A673 (cell line): ENCODE results near the gene CCDC183. TPM values are rescaled to one million over a fixed set of nuclear protein-coding genes. Genes with fewer than 3 reads are reported as not detected.

ENCODE experiments used
- BruUV-seq: library from RNA; stranded (reverse); fragments of 400-500 nt; replicated peaks from 2 replicates; lab custom pipeline; 2021; lab: Mats Ljungman, UMichigan
- CTCF ChIA-PET: fragments of 300-600 bp; sonication (Branson Sonifier 250); formaldehyde crosslinking; loops from one replicate; lab custom pipeline; 2022; ENCODE audit warnings: antibody characterized with exemption; lab: Charles Lee
- POLR2A ChIA-PET: fragments of 300-600 bp; sonication (Branson Sonifier 250); formaldehyde crosslinking; loops from one replicate; lab custom pipeline; 2022; ENCODE audit warnings: antibody characterized with exemption; ENCODE audit not compliant: low non-redundant PET; lab: Charles Lee
- DNase-seq: peaks from one replicate; pipeline ENCODE4 v3.0.0-alpha.2; 2015; ENCODE audit warnings: low spot score
- H3K27ac ChIP-seq: fragments of 200-600 bp; sonication (generic); 2 replicates; pipeline ENCODE4 v1.5.1; 2016; ENCODE audit warnings: mixed run types, low read depth, mild to moderate bottlenecking, mixed read lengths, antibody characterized with exemption, low read length; ENCODE audit not compliant: poor library complexity, severe bottlenecking
- H3K27me3 ChIP-seq: fragments of 200-600 bp; sonication (generic); replicated peaks from 2 replicates; pipeline ENCODE4 v1.6.1; 2017; ENCODE audit warnings: mixed run types, low read depth, mild to moderate bottlenecking, mixed read lengths, antibody characterized with exemption, low read length; ENCODE audit not compliant: insufficient read depth, poor library complexity
- H3K36me3 ChIP-seq: fragments of 200-600 bp; sonication (generic); 2 replicates; pipeline ENCODE4 v1.6.1; 2016; ENCODE audit warnings: mixed run types, mild to moderate bottlenecking, mixed read lengths, antibody characterized with exemption, low read length; ENCODE audit not compliant: insufficient read depth, poor library complexity, severe bottlenecking
- H3K4me1 ChIP-seq: fragments of 200-600 bp; sonication (generic); 2 replicates; pipeline ENCODE4 v1.6.1; 2017; ENCODE audit warnings: mixed run types, mild to moderate bottlenecking, mixed read lengths, antibody characterized with exemption, low read length; ENCODE audit not compliant: insufficient read depth, poor library complexity, severe bottlenecking
- H3K4me3 ChIP-seq: fragments of 200-600 bp; sonication (generic); 2 replicates; pipeline ENCODE4 v1.5.1; 2016; ENCODE audit warnings: low read depth, mixed run types, mild to moderate bottlenecking, mixed read lengths, low read length; ENCODE audit not compliant: poor library complexity, severe bottlenecking
- H3K9me3 ChIP-seq: fragments of 200-600 bp; sonication (generic); 2 replicates; pipeline ENCODE4 v1.6.1; 2016; ENCODE audit warnings: mixed run types, low read depth, mild to moderate bottlenecking, mixed read lengths, antibody characterized with exemption, low read length; ENCODE audit not compliant: poor library complexity, severe bottlenecking
- EZH2 ChIP-seq: fragments of 200-600 bp; sonication (generic); IDR thresholded peaks from 2 replicates; pipeline ENCODE4 v1.6.1; 2017; ENCODE audit warnings: borderline replicate concordance, low read depth, mild to moderate bottlenecking, mixed read lengths, antibody characterized with exemption, low read length; ENCODE audit not compliant: poor library complexity, severe bottlenecking
- intact Hi-C: fragments of 100-400 bp; cut with micrococcal nuclease; formaldehyde crosslinking; loops from one replicate; pipeline ENCODE4 v1.10.0; 2022; ENCODE audit not compliant: unreplicated experiment
- total RNA-seq: library from RNA; stranded (reverse); gene quantifications from 2 replicates; pipeline ENCODE4 v1.2.3, GENCODE V29; 2021
- TF ChIP-seq, protein P1 (sequence below): fragments of 300-800, 200-600 bp; sonication (generic); conservative IDR thresholded peaks from 2 replicates; pipeline ENCODE4 v1.5.1; 2017; ENCODE audit warnings: low read depth, mild to moderate bottlenecking, antibody characterized with exemption, low read length, moderate library complexity, mixed read lengths

Gene CCDC183
- total RNA-seq, 1 experiment from 2014 or later: not detected

DNA sequence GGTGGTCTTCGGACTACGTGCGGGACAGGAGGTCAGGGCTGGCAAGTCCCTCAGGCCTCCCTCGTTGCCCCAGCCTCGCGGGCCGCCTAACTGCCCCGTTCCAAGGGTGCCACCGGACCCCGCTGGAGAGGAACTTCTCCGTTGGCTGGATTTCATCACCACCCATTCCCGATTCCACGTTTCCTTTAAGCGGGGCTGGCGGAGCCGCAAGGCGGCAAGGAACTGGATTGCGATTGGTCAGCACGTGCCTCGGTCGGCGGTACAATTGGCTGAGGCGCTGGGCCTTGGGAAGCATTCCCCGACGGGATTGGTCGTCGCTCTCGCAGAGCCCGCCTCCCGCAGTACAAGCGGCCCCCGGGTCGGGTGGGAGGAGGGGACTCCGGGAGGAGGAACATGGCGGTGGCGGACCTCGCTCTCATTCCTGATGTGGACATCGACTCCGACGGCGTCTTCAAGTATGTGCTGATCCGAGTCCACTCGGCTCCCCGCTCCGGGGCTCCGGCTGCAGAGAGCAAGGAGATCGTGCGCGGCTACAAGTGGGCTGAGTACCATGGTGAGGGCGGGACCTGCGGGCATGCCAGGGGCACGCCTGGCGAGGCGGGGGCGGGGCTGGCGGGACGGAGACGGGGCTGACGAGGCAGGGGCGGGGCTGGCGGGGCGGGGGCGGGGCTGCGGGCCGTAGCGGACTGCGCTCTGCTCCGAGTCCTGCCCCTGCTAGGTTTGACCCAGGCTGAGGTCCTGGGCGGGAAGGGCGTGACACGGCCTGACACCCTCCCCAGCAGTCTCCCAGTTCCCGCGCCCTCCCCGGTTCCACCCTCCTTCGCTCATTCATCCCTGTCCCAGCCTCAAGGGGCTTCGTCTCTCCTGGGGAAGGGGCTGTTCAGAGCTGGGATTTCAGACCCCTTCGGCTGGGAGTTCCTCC, 53.2 kb downstream of the CCDC183 start, which contains the start of gene PHPT1:
PHPT1 (plus strand) TSS at position 372 of the 922 bp plus-strand sequence; CDS start at position 394, 22 bp downstream.
- Histone ChIP-seq H3K4me1 (peaks cover 9% of the 10 kb centered on the region), H3K9me3 (no peaks in the 10 kb centered on the region), H3K27ac (peak within 1 kb of the TSS; percentile 82), H3K36me3 (no peaks in the 10 kb centered on the region), H3K4me3 (peak within 1 kb of the TSS; percentile 78), H3K27me3 (no peaks in the 10 kb centered on the region)
- ChIA-PET POLR2A (no interaction called here), CTCF (interaction anchor here (0.6 kb wide), 1 partner anchor 188 kb away, joined by 4 read pairs; no protein-coding TSS in a partner anchor)
- TF ChIP-seq, protein P1, sequence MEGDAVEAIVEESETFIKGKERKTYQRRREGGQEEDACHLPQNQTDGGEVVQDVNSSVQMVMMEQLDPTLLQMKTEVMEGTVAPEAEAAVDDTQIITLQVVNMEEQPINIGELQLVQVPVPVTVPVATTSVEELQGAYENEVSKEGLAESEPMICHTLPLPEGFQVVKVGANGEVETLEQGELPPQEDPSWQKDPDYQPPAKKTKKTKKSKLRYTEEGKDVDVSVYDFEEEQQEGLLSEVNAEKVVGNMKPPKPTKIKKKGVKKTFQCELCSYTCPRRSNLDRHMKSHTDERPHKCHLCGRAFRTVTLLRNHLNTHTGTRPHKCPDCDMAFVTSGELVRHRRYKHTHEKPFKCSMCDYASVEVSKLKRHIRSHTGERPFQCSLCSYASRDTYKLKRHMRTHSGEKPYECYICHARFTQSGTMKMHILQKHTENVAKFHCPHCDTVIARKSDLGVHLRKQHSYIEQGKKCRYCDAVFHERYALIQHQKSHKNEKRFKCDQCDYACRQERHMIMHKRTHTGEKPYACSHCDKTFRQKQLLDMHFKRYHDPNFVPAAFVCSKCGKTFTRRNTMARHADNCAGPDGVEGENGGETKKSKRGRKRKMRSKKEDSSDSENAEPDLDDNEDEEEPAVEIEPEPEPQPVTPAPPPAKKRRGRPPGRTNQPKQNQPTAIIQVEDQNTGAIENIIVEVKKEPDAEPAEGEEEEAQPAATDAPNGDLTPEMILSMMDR: no peak
- DNase-seq: peak; percentile 100
- BruUV-seq: no TSS peak
- intact Hi-C loops: no loop called here

- peaks cover 9% of the 10 kb centered on the region for H3K4me1 ChIP-seq
- peak overlapping the region; percentile 78 for H3K4me3 ChIP-seq
- H3K27me3 ChIP-seq: no peaks in the 10 kb centered on the region
- no peaks in the 10 kb centered on the region for H3K9me3 ChIP-seq
- ChIA-PET POLR2A (no interaction called here), CTCF (interaction anchor here (0.6 kb wide), 1 partner anchor 187 kb away, joined by 4 read pairs; no protein-coding TSS in a partner anchor)
- no peaks in the 10 kb centered on the region for H3K36me3 ChIP-seq
- intact Hi-C loops: no loop called here
- BruUV-seq: TSS peak; percentile 69
- TF ChIP-seq, protein P1: no peak
- no peak for TF ChIP-seq EZH2
- no peak for DNase-seq
- H3K27ac ChIP-seq: peak overlapping the region; percentile 80
These were observed 54.1 kb downstream of the CCDC183 start for GRCh38 chr9:136849960-136850865.
